Activated naive CD4-positive, alpha-beta T cell treated with anti-CD3 and anti-CD28 coated beads for 36 hours (primary cell): Measurements from ENCODE around the gene SPR. TPM values are rescaled to one million over a fixed set of nuclear protein-coding genes. Genes with fewer than 3 reads are reported as not detected.

ENCODE experiments used
- CTCF ChIA-PET: fragments of 350-600 bp; sonication (Branson Sonifier 250); formaldehyde crosslinking; loops from one replicate; lab custom pipeline; 2021; ENCODE audit warnings: antibody characterized with exemption; lab: Charles Lee
- DNase-seq: peaks from one replicate; pipeline ENCODE4 v3.0.0-alpha.2; 2020
- H3K27ac Mint-ChIP-seq: one replicate; pipeline ENCODE4 v1.8.0; 2021; ENCODE audit warnings: mild to moderate bottlenecking, mixed read lengths
- H3K27me3 Mint-ChIP-seq: one replicate; pipeline ENCODE4 v1.8.0; 2021; ENCODE audit warnings: low read depth, mixed read lengths
- H3K36me3 Mint-ChIP-seq: one replicate; pipeline ENCODE4 v1.8.0; 2021; ENCODE audit warnings: low read depth, mixed read lengths
- H3K4me1 Mint-ChIP-seq: one replicate; pipeline ENCODE4 v1.8.0; 2021; ENCODE audit warnings: low read depth, mixed read lengths
- H3K4me3 Mint-ChIP-seq: one replicate; pipeline ENCODE4 v1.8.0; 2021; ENCODE audit warnings: mild to moderate bottlenecking, moderate library complexity, mixed read lengths
- H3K9me3 Mint-ChIP-seq: one replicate; pipeline ENCODE4 v1.8.0; 2021; ENCODE audit warnings: mixed read lengths
- intact Hi-C: fragments of 100-400 bp; cut with micrococcal nuclease; formaldehyde crosslinking; loops from one replicate; pipeline ENCODE4 v1.15.1; 2023
- total RNA-seq, 2 experiments: library from RNA; stranded (reverse); gene quantifications; one replicate each; pipeline ENCODE4 v1.2.3, GENCODE V29; 2021

The SPR gene
- total RNA-seq, 2 experiments from 2014 or later, result 8.4 to 8.7 TPM

DNA sequence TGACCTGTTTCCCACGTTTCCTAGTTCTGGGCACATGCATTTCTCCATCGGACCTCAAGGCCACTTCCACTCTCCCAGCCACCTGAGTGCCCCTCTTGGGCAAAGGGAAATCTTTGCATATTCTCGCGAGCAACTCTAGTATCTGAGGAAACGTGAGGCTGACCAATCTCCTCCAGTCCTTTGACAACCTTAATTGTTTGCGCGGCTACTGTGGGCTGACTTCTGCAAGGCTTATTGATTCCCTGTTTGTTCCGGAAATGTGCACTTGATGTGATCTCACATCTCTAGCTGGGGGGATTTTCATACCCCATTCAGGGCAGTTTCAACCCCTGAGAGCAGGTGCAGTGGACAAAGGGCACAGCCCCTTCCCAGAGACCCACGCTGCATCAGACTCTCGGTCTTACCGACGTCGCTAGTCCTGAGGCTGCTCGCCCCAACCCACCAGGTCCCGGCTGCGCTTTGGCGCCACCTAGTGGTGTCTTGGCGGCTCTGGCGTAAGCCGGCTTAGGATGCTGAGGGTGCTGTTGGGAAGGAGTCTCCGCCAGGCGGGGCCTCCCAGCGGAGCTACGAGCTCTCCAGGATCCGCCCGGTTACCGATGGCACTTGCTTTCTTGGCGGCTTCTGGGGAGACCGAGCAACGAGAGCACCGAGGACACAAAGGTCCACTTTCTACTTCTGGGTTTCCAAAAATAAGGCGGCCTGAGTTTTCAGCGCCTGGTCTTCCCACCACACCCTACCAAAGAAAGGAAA is 24.8 kb upstream of the SPR start:
- peak overlapping the region; percentile 31 for H3K4me3 Mint-ChIP-seq
- CTCF ChIA-PET, result interaction anchor here (0.6 to 4.2 kb wide), 21 partner anchors 9 to 92 kb away, joined by 3 to 26 read pairs (median 4); partner anchors contain the start of genes EMX1 and SPR
- intact Hi-C loops, result loop anchor here (1.0 to 10.0 kb wide), 6 partner anchors 37 to 1315 kb away; partner anchors contain the start of genes CYP26B1 and EGR4
- peak; percentile 91 for DNase-seq
- H3K27ac Mint-ChIP-seq, result no peak overlapping the region
- no peaks in the 10 kb centered on the region for H3K36me3 Mint-ChIP-seq
- H3K4me1 Mint-ChIP-seq, result peaks cover 10% of the 10 kb centered on the region
- no peaks in the 10 kb centered on the region for H3K9me3 Mint-ChIP-seq
- H3K27me3 Mint-ChIP-seq, result peaks cover 49% of the 10 kb centered on the region

DNA sequence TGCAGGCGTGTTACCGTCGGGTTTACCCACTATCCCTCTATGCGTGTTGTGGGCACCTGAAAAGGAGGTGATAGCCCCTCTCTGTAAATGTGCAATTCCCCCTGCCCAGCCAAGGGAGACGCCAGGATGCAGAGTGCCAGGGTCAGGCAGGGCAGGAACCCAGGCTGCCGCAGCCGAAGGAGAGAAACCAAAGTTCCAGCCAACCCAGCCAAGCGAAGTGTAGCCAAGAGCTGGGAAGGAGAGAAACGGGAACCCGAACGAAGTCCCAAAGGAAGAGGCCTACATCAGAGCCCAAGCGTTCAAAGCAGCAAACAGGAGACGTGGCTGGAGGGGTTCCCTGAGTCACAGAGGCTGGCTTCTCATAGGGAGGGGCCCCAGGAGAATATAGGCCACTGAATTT is 24.2 kb upstream of the SPR start:
- intact Hi-C loops, result loop anchor here (5.0 to 10.0 kb wide), 4 partner anchors 258 to 1316 kb away; partner anchors contain the start of genes CYP26B1 and EGR4
- DNase-seq, result no peak
- no peaks in the 10 kb centered on the region for H3K36me3 Mint-ChIP-seq
- H3K9me3 Mint-ChIP-seq, result no peaks in the 10 kb centered on the region
- peaks cover 49% of the 10 kb centered on the region for H3K27me3 Mint-ChIP-seq
- peaks cover 10% of the 10 kb centered on the region for H3K4me1 Mint-ChIP-seq
- H3K27ac Mint-ChIP-seq, result no peak overlapping the region
- CTCF ChIA-PET, result interaction anchor here (0.6 to 4.2 kb wide), 21 partner anchors 8 to 93 kb away, joined by 3 to 26 read pairs (median 4); partner anchors contain the start of gene SPR
- H3K4me3 Mint-ChIP-seq, result peak overlapping the region; percentile 31

DNA sequence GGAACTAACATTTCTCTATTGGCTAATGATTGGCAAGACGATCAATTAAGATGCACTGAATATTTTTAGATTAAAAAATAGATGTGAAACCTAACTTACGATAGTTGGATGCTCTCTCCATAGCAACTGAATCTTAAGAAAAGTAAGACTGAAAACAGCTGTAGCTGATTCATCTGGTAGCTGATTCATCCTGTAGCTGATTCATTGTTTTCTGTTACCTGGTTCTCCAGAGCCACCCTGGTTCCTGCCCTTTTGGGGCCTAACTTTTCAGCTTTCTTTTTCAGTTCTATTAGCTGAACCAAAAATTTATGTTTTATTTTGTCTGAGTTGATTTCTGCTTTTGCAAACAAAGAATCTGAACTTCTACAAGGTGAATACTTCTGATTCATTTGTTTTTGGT is 22.7 kb upstream of the SPR start:
- CTCF ChIA-PET, result interaction anchor here (0.7 to 4.2 kb wide), 10 partner anchors 11 to 312 kb away, joined by 3 to 26 read pairs (median 4); partner anchors contain the start of gene SPR
- H3K9me3 Mint-ChIP-seq, result no peaks in the 10 kb centered on the region
- H3K27ac Mint-ChIP-seq, result no peak overlapping the region
- peaks cover 10% of the 10 kb centered on the region for H3K4me1 Mint-ChIP-seq
- no peak overlapping the region for H3K4me3 Mint-ChIP-seq
- peaks cover 52% of the 10 kb centered on the region for H3K27me3 Mint-ChIP-seq
- DNase-seq, result peak; percentile 65
- intact Hi-C loops, result loop anchor here (1.0 to 10.0 kb wide), 6 partner anchors 23 to 1317 kb away; partner anchors contain the start of genes CYP26B1, EGR4, EMX1 and SPR
- no peaks in the 10 kb centered on the region for H3K36me3 Mint-ChIP-seq

DNA sequence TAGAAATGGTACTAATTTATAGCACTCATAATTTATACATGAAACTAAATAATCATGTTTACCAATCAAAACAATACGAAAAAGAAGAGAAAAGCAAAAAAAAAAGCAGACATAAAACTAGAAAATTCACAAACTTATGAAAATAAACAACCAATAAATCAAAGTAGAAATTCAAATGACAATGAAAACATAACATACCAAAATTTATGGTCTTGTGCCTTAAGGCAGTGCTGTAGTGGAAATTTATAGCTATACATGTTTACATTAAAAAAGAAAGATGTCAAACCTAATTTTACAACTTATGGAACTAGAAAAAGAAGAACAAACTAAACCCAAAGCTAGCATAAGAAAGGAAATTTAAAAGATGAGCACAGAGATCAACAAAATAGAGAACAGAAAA is 16.1 kb upstream of the SPR start:
- Mint-ChIP-seq H3K27me3 (peaks cover 32% of the 10 kb centered on the region), H3K36me3 (no peaks in the 10 kb centered on the region), H3K9me3 (peaks cover 3% of the 10 kb centered on the region), H3K27ac (no peak overlapping the region), H3K4me3 (no peak overlapping the region), H3K4me1 (no peaks in the 10 kb centered on the region)
- CTCF ChIA-PET, result interaction anchor here (0.5 to 1.6 kb wide), 3 partner anchors 8 to 16 kb away, joined by 3 to 7 read pairs (median 3); partner anchors contain the start of gene SPR
- intact Hi-C loops, result no loop called here
- DNase-seq, result no peak

DNA sequence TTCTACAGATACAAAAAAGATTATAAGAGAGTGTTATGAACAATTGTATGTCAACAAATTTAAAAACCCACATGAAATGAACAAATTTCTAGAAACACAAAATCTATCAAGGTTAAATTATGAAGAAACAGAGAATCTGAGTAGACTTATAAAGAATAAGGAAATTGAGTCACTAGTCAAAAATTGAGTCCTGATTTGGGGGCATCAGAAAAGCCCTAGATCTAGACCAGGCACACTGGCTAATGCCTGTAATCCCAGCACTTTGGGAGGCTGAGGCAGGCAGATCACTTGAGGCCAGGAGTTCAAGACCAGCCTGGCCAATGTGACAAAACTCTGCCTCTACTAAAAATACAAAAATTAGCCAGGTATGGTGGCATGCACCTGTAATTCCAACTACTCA is 15.3 kb upstream of the SPR start:
- peaks cover 3% of the 10 kb centered on the region for H3K9me3 Mint-ChIP-seq
- intact Hi-C loops, result no loop called here
- no peak overlapping the region for H3K4me3 Mint-ChIP-seq
- CTCF ChIA-PET, result interaction anchor here (1.3 to 1.6 kb wide), 2 partner anchors 9 to 16 kb away, joined by 3 to 7 read pairs; partner anchors contain the start of gene SPR
- no peaks in the 10 kb centered on the region for H3K4me1 Mint-ChIP-seq
- H3K27ac Mint-ChIP-seq, result no peak overlapping the region
- no peaks in the 10 kb centered on the region for H3K36me3 Mint-ChIP-seq
- DNase-seq, result no peak
- peaks cover 30% of the 10 kb centered on the region for H3K27me3 Mint-ChIP-seq

DNA sequence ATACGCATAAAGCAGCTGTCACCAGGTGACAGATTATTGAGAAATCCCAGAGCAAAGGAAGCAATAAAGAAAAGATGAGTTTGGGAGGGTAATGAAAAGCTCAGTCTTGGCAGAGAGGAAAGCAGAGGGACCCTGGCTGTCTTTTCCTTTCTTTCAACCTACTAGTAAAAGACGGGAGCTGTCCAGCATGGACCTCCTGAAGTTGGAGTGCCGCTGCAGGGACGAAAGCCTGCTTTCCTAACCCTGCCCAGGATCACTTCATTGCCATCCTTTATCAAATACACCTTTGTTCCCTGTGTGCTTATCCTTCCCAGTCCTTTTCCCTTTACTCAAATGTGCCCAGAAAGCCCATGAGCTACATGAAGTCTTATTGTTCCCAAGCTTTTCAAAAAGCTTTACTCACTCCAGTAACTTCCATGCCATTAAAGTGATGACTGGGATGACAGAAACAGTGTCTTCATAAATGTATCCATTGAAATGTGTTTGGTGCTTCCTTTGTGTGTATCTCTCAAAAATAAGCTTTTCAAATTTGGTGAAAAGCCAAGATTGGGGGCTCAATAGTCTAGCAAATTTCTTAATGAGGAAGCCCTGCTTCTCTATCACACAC is 3.7 kb upstream of the SPR start:
- no peaks in the 10 kb centered on the region for H3K9me3 Mint-ChIP-seq
- peaks cover 3% of the 10 kb centered on the region for H3K4me1 Mint-ChIP-seq
- H3K36me3 Mint-ChIP-seq, result no peaks in the 10 kb centered on the region
- intact Hi-C loops, result loop anchor here (5.0 kb wide), 1 partner anchor 409 kb away; the partner anchor contains the start of gene EGR4
- CTCF ChIA-PET, result interaction anchor here (0.6 to 1.7 kb wide), 2 partner anchors 20 to 114 kb away, joined by 3 to 6 read pairs; no protein-coding TSS in a partner anchor
- DNase-seq, result peak; percentile 66
- no peak overlapping the region for H3K27ac Mint-ChIP-seq
- H3K4me3 Mint-ChIP-seq, result no peak overlapping the region
- H3K27me3 Mint-ChIP-seq, result peaks cover 52% of the 10 kb centered on the region

DNA sequence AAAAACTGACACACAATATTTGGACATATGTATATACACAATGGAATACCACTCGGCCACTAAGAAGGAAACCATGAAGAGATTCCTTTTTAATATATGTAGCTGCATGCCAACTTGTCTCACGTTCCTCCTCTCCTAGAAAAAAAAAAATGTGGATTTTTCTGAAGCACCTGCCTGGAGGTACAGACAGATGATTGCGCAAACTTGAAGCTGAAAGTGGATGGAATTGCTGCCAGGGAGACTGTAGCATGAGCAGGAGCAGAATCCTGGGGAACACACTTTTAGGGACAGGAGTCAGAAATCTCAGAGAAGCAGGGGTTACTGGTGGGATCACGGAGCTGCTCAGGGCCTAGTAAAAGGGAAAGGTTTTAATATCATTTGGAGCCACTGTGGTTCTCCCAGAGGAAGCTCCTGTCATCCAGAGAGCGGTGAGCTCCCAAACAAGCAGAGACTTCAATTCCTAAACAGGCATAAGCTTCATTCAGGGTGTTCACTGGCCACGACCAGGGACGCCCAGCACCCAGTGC is 640 bp upstream of the SPR start:
- peaks cover 67% of the 10 kb centered on the region for H3K27me3 Mint-ChIP-seq
- H3K4me1 Mint-ChIP-seq, result peaks cover 6% of the 10 kb centered on the region
- peaks cover 3% of the 10 kb centered on the region for H3K36me3 Mint-ChIP-seq
- H3K9me3 Mint-ChIP-seq, result no peaks in the 10 kb centered on the region
- peak overlapping the region; percentile 60 for H3K4me3 Mint-ChIP-seq
- no peak for DNase-seq
- CTCF ChIA-PET, result interaction anchor here (0.7 to 3.1 kb wide), 18 partner anchors 9 to 297 kb away, joined by 3 to 19 read pairs (median 5); partner anchors contain the start of genes EMX1 and RAB11FIP5
- intact Hi-C loops, result loop anchor here (1.0 kb wide), 2 partner anchors 22 to 115 kb away; no protein-coding TSS in a partner anchor
- H3K27ac Mint-ChIP-seq, result no peak overlapping the region

DNA sequence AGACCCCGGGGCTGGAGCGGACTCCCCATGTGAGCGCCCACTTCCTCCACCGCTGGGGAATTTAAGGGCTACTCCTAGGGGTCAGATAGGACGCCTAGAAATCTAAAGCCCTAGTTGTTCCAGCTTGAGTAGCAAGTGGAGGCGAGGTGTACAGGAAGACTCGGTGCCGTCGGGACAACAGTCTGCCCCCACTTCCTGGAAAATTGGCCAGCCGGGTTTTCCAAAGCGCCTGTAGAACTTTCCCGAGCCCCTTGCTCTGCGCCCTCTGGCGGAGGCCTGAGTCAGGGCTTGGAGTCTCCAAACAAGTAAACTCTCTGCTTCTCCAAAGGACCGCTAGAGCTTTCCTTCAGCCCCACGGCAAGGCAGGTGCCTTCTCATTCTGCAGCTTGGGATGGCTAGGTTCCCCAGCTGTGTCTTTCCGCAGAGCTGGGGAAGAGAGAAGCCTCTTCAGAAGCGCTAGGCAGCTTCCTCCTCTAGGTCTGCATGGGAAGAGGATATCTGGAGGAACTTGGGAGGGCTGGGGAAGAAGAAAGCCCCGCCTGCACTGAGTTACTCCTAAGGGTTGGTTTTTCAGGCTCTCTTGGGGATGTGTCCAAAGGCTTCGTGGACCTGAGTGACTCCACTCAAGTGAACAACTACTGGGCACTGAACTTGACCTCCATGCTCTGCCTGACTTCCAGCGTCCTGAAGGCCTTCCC is 681 bp downstream of the SPR start:
- H3K4me1 Mint-ChIP-seq, result peaks cover 6% of the 10 kb centered on the region
- H3K27me3 Mint-ChIP-seq, result peaks cover 63% of the 10 kb centered on the region
- DNase-seq, result peak; percentile 76
- CTCF ChIA-PET, result interaction anchor here (0.6 to 3.1 kb wide), 27 partner anchors 8 to 348 kb away, joined by 3 to 19 read pairs (median 4); no protein-coding TSS in a partner anchor
- no peaks in the 10 kb centered on the region for H3K9me3 Mint-ChIP-seq
- no peak overlapping the region for H3K27ac Mint-ChIP-seq
- peak overlapping the region; percentile 76 for H3K4me3 Mint-ChIP-seq
- intact Hi-C loops, result loop anchor here (1.0 kb wide), 2 partner anchors 24 to 117 kb away; no protein-coding TSS in a partner anchor
- peaks cover 5% of the 10 kb centered on the region for H3K36me3 Mint-ChIP-seq

DNA sequence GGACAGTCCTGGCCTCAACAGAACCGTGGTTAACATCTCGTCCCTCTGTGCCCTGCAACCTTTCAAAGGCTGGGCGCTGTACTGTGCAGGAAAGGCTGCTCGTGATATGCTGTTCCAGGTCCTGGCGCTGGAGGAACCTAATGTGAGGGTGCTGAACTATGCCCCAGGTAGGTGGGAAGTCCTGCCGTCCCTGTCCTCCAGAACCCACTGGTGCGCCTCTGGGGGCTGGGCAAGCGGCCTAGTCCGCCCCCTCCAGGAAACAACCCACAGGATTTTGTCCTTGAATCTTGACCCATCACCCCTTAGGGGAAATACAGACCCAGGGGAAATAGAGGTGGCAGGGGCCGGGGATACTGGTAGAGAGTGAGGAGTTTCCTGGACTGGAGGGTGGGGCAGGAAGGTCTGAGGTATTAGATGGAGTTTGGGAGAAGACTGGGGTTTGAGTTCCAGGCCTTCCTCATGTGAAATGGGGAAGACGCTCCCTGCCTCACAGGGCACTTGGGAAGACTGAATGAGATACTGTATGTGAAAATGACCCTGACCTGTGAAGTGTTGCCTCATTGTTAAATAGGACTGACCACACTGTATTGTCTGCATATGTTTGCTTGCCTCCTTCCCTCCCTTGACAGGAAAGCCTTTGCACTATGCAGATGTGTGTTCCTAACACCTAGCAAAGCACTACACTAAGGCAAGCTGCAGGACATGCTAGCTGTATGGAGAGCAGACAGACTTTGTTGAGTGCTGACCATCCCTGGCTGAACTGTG is 1.4 kb downstream of the SPR start:
- DNase-seq, result no peak
- Mint-ChIP-seq H3K4me3 (peak overlapping the region; percentile 76), H3K27me3 (peaks cover 57% of the 10 kb centered on the region)

DNA sequence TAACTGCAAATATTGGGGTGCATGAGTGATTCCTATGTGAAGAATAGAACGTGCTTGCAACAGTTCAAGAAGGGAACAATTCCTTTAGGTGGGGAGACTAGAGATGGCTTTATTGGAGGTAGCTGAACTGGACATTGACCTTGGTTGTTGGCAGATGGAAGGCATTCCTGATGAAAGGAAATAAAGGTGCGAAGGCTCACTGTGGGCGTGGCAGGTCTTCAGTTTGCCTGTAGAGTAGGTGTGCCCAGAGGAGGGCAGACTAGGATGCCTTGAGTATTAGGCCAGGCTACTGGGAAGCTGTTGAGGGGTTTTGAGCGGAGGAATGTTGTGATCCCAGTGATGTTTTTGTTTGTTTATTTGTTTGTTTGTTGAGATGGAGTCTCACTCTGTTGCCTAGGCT is 2.8 kb downstream of the SPR start:
- CTCF ChIA-PET, result no interaction called here
- peaks cover 6% of the 10 kb centered on the region for H3K4me1 Mint-ChIP-seq
- intact Hi-C loops, result no loop called here
- H3K27me3 Mint-ChIP-seq, result peaks cover 54% of the 10 kb centered on the region
- no peak for DNase-seq
- no peaks in the 10 kb centered on the region for H3K9me3 Mint-ChIP-seq
- peaks cover 5% of the 10 kb centered on the region for H3K36me3 Mint-ChIP-seq
- no peak overlapping the region for H3K27ac Mint-ChIP-seq
- no peak overlapping the region for H3K4me3 Mint-ChIP-seq

More for the DNA sequence above, 1.4 kb downstream of the SPR start:
- intact Hi-C loops, result no loop called here
- CTCF ChIA-PET, result interaction anchor here (0.6 to 3.1 kb wide), 15 partner anchors 7 to 288 kb away, joined by 3 to 19 read pairs (median 4); no protein-coding TSS in a partner anchor
- H3K4me1 Mint-ChIP-seq, result peaks cover 6% of the 10 kb centered on the region
- H3K9me3 Mint-ChIP-seq, result no peaks in the 10 kb centered on the region
- peaks cover 5% of the 10 kb centered on the region for H3K36me3 Mint-ChIP-seq
- no peak overlapping the region for H3K27ac Mint-ChIP-seq
